ENCODE measurements around the gene FMNL3.

FMNL3 gene

DNA sequence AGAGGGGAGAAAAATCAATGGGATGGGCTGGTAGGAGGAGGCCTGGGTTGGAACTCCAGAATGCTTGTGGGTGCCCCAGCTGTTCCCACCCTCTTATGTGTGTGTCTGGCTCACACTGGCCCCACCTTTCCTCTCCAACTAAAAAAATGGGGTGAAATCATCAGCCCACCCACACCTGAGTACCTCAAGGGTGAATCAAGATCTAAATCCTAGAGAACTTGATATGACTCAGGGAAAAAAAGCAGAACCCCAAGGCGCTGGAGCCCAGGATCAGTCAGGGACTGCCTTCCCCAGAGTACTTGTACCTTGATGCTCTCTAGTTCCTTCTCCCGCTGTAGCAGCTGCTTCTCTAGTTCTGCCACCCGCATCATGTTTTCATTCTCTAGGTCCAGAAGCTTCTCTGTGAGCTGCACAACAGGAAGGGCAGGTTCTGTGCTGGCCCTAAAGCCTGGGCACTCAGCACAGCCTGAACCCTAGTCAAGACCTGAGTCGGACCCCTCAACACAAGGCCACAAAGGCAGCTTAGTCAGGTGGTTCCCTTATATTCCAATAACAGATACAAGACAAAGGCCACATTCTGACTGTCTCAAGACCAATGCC lies 54.2 kb downstream of the FMNL3 start:
- DNase-seq (ENCODE audit: low read depth in 2 of 2, low spot score in 1 of 2): no peak

- DNase-seq (ENCODE audit: low read depth in 2 of 2, low spot score in 1 of 2): no peak
These were observed 55.4 kb downstream of the FMNL3 start for GRCh38 chr12:49651855-49652254.

DNA sequence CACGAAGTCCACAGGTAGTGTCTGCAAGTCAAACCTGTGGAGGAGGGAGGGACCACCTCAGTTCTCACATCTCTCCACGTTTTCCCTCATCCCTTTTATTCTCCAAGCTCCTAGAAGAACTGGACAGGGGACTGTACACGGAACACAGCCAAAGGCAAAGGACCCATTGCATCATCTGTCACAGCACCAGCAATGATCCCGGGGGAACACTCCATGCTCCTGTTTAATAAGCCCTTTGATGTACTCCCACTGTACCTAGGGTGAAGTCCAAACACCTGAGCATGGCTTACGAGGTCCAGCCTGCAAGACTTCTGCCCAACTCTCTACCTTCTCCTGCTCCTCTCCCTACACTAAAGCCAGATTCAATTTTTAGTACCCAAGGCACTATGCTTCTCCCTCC lies 57.3 kb downstream of the FMNL3 start:
- DNase-seq (ENCODE audit: low read depth in 2 of 2, low spot score in 1 of 2): no peak

GRCh38 chr12:49649445-49649844 lies 57.8 kb downstream of the FMNL3 start:
- no peak for DNase-seq (ENCODE audit: low read depth in 2 of 2, low spot score in 1 of 2)

DNA sequence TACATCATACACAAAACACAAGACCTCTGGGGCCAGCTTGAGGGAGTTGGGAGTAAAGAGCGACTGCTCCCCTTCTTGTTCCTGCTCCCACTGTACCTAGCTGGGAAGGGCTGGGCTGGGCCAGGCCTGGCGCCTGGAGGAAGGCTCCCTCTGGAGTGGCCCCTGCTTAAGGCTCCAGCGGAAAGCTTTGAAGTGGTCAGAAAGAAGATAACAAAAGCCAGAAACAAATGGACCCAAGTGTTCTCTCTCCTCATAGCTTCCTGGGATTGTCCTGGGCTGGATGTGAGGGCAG lies 58.5 kb downstream of the FMNL3 start:
- no peak for DNase-seq (ENCODE audit: low read depth in 2 of 2, low spot score in 1 of 2)

GRCh38 chr12:49647827-49648711 lies 59.1 kb downstream of the FMNL3 start:
- no peak for DNase-seq (ENCODE audit: low read depth in 2 of 2, low spot score in 1 of 2)

DNA sequence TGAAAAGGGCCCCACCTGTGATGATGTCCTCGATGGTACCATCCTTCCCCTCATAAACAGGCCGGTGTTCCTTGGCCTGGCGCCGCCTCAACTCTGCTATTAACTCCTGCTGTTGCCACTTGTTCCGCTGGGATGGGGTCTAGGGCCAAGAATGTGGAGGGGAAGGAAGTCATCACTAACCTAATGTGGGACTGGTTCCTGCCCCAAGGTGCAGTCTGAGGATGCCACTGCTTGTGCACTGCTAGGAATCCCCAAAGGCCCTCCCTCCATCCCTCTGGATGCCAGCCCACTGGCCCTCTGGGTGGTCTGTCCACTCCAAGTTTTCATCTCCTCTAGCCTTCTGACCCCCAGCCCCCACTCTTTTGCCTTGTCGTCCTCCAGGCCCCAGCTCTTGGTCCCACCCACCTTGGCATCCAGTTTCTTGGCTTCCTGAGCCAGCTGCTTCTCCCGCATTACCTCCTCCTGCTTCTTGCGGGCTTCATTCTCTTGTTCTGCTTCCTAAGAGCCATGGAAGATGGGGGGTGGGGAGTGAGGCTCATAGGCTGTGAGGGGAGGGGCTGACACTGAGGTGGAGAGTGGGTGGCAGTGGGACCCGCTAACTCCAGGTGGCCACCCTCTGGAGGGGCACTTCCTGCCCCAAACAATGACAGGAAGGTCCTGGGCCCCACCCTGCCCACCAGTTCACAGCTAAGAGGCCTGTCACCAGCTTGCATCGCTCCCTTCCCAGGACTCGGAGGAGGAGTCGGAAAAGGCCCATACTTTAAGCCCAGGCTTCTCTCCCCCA lies 60.1 kb downstream of the FMNL3 start:
- DNase-seq (ENCODE audit: low read depth in 2 of 2, low spot score in 1 of 2): no peak

DNA sequence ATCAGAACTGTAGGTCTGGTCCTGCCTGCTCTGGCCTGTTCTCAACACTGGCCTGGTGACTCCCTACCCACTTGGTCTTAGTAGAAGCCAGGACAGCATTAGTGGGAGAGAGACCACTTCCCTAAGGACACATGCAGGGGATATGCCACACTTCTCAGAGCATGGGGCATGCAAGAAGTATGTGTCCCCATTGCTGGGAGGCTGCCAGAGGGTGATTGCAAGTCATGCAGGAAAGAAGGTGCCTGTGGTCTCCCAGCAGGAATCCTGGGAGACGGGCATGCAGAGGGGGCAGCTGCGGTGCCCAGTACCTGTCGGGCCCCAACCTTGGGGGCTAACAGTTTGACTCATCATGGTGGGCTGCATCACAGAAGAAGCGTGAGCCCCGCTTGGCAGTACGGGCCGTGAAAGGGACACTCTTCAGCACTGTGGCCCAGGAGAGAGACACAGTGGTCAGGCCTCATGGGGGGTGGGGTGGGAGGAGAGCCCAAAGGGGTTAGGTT lies 60.8 kb downstream of the FMNL3 start:
- DNase-seq (ENCODE audit: low read depth in 2 of 2, low spot score in 1 of 2): no peak

DNA sequence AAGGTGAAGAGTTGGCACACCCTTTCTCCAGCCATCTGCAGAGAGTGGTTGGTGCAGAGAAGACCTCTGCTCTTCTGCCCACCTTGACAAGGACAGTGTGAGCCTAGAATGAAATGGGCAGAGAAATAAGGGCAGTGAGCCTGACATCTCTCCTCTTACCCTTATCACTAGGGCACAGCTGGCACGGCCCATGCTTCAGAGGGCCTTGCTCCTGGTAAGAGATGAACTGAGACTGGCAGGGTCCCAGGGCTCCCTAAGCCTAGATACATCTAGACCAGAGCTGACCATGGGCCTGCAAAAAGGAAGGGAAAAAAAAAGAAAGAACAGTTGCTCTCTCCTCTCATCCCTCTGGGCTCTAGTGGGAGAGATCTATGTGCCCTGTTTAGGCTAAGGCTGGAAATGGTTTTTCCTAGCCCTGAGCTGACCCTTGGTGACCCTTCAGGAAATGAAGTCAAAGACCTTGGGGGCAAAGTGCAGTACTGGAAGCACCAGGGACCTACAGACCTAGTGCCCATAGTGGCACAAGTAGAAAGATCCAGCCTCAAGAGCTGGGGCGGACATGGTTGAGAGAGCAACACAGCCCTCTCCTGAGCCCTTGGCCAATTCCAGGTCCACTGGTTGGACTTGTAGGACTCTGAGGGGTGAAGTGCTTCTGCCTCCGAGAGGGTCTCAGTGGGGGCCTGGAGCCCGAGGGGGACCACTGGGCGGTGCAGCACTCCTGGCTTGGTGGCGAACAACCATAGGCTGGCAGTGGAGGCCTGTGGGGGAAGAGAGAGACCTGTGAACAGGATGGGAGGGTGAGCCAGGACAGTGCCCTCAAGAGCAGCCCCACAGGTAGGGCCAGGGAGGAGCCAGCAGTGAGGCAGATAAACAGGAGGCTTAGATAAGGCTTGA lies 61.8 kb downstream of the FMNL3 start:
- no peak for DNase-seq (ENCODE audit: low read depth in 2 of 2, low spot score in 1 of 2)

GRCh38 chr12:49644620-49644994 lies 62.6 kb downstream of the FMNL3 start:
- peak; percentile 69 for DNase-seq (ENCODE audit: low read depth in 2 of 2, low spot score in 1 of 2)

GRCh38 chr12:49643961-49644619 lies 63.1 kb downstream of the FMNL3 start:
- DNase-seq (ENCODE audit: low read depth in 2 of 2, low spot score in 1 of 2): no peak

- DNase-seq (ENCODE audit: low read depth in 2 of 2, low spot score in 1 of 2): no peak
These were observed 64.1 kb downstream of the FMNL3 start for GRCh38 chr12:49643135-49643534.

DNA sequence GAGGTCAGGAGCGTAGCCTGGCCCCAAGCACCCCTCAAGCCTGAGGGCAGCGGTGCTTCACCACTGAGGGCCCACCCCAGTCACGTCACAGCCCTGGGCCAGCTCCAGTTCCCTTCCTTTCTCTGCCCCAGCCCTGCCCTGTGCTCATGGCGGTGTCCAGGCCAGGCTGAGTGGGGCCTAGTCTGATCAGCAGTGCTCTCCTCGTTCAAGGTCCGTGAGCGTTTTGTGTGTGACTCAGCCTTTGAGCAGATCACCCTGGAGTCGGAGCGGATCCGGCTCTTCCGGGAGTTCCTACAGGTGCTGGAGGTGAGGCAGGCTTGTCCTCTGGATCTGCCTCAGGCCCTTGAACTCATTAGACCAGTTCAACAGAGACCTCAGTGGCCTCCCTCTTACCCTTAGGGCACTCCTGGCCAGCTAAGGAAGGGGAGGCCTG lies 64.8 kb downstream of the FMNL3 start:
- DNase-seq (ENCODE audit: low read depth in 2 of 2, low spot score in 1 of 2): no peak

GRCh38 chr12:49641748-49642369 lies 65.3 kb downstream of the FMNL3 start:
- no peak for DNase-seq (ENCODE audit: low read depth in 2 of 2, low spot score in 1 of 2)

DNA sequence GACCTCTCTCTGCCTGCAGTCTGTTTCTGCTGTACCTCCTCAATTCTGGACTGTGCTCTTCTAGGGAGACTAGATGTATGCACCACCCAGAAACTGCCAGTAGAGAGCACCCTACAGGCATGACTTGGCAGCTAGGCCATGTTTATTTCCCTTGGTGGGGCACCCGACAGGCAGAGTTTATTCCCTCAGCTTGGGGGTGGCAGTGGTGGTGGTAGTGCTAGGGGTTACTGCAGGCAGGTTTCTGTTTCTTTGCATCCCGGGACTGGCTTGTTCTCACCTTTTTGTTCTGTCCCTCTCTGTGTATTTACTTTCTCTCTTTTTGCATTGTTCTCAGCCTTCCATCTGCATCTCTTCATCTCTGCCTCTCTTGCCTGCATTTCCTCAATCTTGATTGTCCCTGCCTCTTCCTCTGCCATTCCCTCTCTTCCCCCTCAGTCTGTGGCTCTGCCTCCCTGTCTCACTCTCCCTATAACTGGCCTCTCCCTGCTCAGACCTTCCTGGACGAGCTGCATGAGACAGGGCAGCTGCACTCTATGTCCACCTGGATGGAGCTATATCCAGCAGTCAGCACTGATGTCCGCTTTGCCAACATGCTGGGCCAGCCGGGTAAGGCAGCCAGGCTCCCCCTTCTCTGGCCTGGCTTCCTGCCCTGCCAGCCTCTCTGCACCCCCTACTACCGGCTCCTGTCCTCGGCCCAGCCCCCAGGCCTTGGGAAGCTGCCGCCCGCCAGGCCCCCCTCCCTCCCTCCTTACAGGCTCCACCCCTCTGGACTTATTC lies 70.0 kb downstream of the FMNL3 start:
- DNase-seq (ENCODE audit: low read depth in 2 of 2, low spot score in 1 of 2): peak in 1 of 2 donors; percentile 10

GRCh38 chr12:49636574-49636973 lies 70.6 kb downstream of the FMNL3 start:
- no peak for DNase-seq (ENCODE audit: low read depth in 2 of 2, low spot score in 1 of 2)

GRCh38 chr12:49635656-49636055 lies 71.5 kb downstream of the FMNL3 start:
- DNase-seq (ENCODE audit: low read depth in 2 of 2, low spot score in 1 of 2): no peak

DNA sequence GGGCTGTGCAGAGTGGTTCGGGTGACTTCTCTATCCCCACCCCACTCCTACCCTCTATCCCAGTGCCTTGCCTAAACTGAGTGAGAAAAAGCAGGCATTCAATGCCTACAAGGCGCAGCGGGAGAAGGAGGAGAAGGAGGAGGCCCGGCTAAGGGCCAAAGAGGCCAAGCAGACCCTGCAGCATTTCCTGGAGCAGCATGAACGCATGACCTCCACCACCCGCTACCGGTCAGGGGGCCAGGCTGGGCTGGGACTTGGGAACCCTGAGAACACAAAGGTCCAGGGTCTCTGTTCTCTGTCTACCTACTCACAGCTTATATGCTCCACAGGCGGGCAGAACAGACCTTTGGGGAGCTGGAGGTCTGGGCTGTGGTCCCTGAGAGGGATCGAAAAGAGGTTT lies 72.2 kb downstream of the FMNL3 start:
- DNase-seq (ENCODE audit: low read depth in 2 of 2, low spot score in 1 of 2): no peak

GRCh38 chr12:49633703-49634345 lies 73.4 kb downstream of the FMNL3 start:
- DNase-seq (ENCODE audit: low read depth in 2 of 2, low spot score in 1 of 2): no peak

Data from stimulated activated CD8-positive, alpha-beta memory T cell treated with anti-CD3 and anti-CD28 coated beads, Interleukin-4, amount 100 ng/mL, for 1 hour (primary cell).